ENCODE results near the gene SYTL4. TPM values are rescaled to one million over a fixed set of nuclear protein-coding genes. Genes with fewer than 3 reads are reported as not detected.
A peak's percentile ranks its signal among the peaks of the same experiment; 100 is the strongest.

SYTL4 gene
- total and polyA plus RNA-seq, 2 donors: 0.94 to 2.1 TPM

- Histone ChIP-seq H3K27ac (ENCODE audit: low read depth in 1 of 2, low read length in 1 of 2) (no peak overlapping the region), H3K4me1 (ENCODE audit: control insufficient read depth in 2 of 2, insufficient read depth in 2 of 2, low read length in 2 of 2) (no peaks in the 10 kb centered on the region), H3K9me3 (ENCODE audit: control insufficient read depth in 2 of 2, insufficient read depth in 1 of 2, low read length in 1 of 2) (no peaks in the 10 kb centered on the region), H3K27me3 (ENCODE audit: control insufficient read depth in 2 of 2, insufficient read depth in 1 of 2, low read length in 1 of 2) (no peaks in the 10 kb centered on the region), H3K36me3 (ENCODE audit: control insufficient read depth in 2 of 2, insufficient read depth in 2 of 2, low read length in 1 of 2) (no peaks in the 10 kb centered on the region), H3K4me3 (ENCODE audit: low read length in 2 of 2) (no peak overlapping the region)
- 27% methylated on average over 5 of the region's 5 CpGs for WGBS
- peak in 1 of 9 donors; percentile 28 for DNase-seq (ENCODE audit: low read depth in 6 of 9, low spot score in 9 of 9)
Measured at GRCh38 chrX:100625985-100626491, 105.9 kb downstream of the SYTL4 start.

Other genes with a start within 250 kb of the SYTL4 start
- gene TNMD, start 147.2 kb downstream of the SYTL4 start, total RNA-seq: 0.57 TPM
- gene TNMD, start 147.2 kb downstream of the SYTL4 start, polyA plus RNA-seq: 1.1 TPM
- 14.0 TPM for gene TSPAN6, start 95.3 kb downstream of the SYTL4 start, total RNA-seq
- 15.6 TPM for gene TSPAN6, start 95.3 kb downstream of the SYTL4 start, polyA plus RNA-seq
- gene SRPX2, start 87.9 kb downstream of the SYTL4 start, total RNA-seq: 1.6 TPM
- 2.2 TPM for gene SRPX2, start 87.9 kb downstream of the SYTL4 start, polyA plus RNA-seq
- gene CSTF2, start 88.3 kb upstream of the SYTL4 start, total RNA-seq: 20.4 TPM
- gene CSTF2, start 88.3 kb upstream of the SYTL4 start, polyA plus RNA-seq: 6.0 TPM
- 0.33 TPM for gene NOX1, start 142.2 kb upstream of the SYTL4 start, total RNA-seq
- gene NOX1, start 142.2 kb upstream of the SYTL4 start, polyA plus RNA-seq: 1.4 TPM
- gene XKRX, start 196.8 kb upstream of the SYTL4 start, total RNA-seq: 0.66 TPM
- gene XKRX, start 196.8 kb upstream of the SYTL4 start, polyA plus RNA-seq: 5.5 TPM
- gene ARL13A, start 237.6 kb upstream of the SYTL4 start, total RNA-seq: not detected
- 0.02 TPM for gene ARL13A, start 237.6 kb upstream of the SYTL4 start, polyA plus RNA-seq

All from thymus (tissue), 11 donors.